ENCODE results near the gene ITIH5.
A peak's percentile ranks its signal among the peaks of the same experiment; 100 is the strongest.
"Not testable (repeated sequence)": the region's sequence is repeated elsewhere in the genome, so short reads cannot be mapped to it uniquely, and the experiment has no call there.

The ITIH5 gene

DNA sequence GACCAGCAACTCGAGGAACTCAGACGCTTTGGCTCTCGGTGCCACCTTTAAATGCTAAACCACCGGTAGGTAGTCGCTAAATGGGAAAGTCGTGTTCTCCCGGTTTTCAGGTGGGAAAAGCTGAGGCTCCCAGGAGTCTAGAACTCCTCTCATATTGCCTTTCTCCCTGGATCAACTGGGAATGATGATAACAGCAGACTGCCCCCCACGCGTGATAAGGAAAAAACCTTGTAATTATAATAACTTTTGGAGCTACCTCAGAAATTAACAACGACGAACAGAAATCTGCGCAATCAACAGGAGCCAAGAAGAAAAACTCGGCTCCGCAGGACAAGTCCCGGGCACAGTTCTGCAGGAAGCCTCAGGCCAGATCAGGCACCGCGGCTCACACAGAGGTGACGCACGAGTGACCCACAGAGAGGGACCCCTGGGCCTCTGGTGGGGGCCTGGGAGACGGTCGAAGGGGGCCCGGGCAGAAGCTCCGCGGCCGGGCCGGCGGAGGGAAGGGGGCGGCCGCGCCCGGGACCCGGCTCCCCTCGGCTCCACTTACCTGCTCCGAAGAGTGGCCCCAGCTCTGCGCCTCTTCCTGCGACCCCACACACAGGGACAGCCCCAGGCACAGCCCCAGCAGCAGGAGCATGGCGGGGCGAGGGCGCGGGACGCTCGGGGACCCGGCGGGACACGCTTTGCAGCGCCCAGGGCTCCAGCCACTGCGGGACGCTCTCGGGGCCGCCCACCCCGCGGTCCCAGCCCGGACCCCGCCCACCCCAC, at the start of gene ITIH5:
Gene ITIH5, minus strand, starts transcription at position 714 of the 771 bp plus-strand sequence. Its CDS starts 74 bp downstream, at position 640.
- no peak for DNase-seq

DNA sequence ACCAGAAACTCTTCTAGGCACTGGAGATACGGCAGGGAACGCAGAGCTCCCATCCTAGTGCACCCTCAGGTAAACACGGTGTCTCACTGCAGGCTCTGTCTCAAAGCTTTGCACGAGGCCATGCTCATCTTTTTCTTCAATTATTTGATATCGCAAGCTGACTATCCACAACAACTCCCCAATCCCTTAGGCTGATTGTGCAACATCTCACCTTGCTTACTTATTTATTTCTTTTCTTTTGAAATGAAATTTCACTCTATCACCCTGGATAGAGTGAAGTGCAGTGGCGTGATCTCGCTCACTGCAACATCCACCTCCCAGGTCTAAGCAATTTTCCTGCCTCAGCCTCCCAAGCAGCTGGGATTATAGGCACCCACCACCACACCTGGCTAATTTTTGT, 48.7 kb upstream of the ITIH5 start:
- no peak for DNase-seq

DNA sequence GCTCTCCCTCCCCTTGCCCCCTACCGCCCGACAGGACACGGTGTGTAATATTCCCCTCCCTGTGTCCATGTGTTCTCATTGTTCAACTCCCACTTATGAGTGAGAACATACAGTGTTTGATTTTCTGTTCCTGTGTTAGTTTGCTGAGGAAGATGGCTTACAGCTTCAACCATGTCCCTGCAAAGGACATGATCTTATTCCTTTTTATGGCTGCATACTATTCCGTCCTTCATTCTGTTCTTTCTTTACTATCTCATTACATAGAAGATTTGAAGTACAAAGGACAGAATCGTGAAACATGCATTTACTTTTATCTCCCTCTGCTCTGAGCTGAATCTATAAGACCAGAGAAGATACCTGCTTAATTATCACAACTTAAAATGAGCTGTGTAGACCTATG, 44.3 kb upstream of the ITIH5 start:
- not testable (repeated sequence) for DNase-seq

DNA sequence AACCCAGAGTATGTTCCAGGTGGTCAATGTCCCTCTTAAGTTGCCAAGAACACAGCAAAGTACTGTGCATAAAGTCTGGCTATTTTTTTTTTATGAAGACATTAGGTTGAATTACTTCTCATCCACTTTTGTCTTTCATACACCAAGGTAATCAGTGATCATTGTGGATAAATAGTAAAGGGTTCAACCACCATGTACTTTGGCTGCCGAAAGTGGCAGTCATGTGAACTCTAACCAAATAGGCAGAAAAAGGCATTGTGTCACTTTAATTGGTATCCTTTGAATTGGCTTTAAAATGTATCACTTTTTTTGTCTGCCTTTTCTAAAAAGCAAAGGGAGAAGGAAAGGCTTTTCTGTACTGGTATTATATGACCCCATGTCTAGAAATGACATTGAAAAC, 43.7 kb upstream of the ITIH5 start:
- no peak for DNase-seq

DNA sequence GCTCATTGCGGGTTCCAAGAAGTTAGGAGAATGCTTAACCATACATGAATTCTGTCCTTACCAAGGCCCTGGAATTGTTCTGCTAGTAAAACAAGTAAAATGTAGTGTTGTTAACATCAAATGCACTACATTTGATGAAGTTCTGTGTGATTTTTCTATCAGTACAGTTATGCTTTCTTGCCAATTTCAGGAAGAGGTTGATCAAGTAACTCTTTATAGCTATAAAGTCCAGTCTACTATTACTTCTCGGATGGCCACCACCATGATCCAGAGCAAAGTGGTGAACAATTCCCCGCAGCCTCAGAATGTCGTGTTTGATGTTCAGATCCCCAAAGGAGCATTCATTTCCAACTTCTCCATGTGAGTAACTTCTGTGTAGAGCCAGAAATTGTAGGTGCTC, 42.1 kb upstream of the ITIH5 start:
- DNase-seq: no peak

DNA sequence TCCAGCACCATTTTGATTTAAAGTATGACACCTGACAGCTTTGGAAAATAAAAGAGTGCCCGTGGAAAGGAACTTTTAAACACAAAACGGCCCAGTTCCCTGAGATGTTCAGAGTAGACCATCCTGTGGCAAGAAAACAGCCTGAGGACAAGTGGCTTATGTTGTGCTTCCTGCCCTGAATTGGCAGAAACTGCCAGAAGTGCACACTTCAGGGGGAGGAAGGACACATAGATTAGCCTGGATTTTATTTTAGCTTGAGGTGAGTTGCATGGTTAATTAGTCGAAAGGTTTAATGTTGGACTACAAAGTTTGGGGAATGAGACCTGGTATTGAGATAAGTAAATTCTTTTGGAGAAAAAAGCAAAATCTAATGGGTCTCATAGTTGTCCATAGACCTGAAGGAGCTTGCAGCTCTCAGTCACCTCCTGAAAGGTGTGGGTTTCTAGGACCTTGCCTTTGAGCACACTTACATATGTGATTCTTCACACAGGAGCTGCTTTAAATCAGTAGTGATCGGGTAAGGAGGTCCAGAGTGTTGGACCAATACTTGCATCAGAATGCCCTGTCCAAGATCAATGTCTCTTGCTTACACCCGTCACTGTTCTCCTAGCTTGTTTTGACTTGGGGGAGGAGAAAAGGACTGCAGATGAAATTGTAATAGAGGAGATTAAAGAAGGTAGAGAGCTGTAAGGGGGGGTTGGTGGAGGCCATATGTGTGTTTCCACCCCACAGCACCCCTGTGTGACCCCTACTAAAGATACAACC, 41.3 kb upstream of the ITIH5 start:
- DNase-seq: no peak

DNA sequence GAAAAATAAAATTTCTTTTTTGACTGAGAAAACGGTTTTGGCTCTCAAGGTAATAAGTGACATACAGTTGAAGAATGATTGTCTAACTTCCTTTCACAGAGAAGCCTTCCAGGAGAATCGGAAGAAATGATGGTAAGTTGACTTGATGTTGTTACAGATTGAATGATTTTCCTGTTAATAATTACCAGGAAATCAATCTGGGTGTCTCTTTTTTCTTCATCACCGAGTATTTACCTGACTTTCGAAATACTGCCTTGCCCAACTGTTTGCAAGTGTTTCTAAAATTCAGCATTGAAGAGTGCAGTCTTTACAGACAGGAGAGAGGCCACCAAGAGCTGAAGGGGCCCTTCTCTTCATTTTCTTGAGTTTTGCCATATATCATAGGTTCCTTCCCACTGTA, 40.3 kb upstream of the ITIH5 start:
- no peak for DNase-seq

DNA sequence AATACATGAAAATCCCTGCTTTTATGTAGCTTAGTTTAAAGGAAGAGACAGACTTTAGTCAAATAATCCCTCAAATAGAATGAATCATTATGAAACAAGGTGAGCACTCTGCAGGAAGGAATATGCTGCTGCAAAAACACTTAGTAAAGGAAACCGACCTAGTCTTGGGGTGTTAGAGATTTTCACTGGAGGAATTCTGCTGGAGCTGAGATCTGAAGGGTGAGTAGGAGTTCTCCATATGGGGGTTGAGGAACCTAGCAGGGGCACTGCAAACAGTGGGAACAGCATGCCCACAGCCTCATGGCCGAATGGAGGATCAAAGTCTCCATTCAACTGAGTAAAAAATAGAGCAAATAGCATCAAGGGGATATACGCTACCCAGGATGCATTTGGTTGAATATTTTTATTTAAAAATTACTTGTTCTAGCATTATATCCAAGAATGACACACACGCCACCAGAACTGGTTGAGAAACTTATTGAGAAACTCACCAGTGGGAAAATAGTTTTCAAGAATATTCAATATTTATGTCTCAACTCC, 39.8 kb upstream of the ITIH5 start:
- DNase-seq: no peak

DNA sequence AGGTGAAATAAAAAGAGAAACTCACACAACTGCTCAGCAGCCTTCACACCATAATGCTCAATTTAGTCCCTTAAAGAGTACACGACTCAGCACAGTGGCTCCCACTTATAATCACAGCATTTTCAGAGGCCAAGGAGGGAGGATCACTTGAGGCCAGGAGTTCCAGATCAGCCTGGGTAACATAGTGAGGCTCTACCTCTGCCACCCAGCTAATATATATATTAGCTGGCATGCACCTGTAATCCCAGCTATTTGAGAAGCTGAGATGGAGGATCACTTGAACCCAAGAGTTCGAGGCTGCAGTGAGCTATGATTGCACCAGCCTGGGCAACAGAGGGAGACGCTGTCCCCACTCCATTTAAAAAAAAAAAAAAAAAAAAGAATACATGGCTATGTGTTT, 38.6 kb upstream of the ITIH5 start:
- DNase-seq: no peak

DNA sequence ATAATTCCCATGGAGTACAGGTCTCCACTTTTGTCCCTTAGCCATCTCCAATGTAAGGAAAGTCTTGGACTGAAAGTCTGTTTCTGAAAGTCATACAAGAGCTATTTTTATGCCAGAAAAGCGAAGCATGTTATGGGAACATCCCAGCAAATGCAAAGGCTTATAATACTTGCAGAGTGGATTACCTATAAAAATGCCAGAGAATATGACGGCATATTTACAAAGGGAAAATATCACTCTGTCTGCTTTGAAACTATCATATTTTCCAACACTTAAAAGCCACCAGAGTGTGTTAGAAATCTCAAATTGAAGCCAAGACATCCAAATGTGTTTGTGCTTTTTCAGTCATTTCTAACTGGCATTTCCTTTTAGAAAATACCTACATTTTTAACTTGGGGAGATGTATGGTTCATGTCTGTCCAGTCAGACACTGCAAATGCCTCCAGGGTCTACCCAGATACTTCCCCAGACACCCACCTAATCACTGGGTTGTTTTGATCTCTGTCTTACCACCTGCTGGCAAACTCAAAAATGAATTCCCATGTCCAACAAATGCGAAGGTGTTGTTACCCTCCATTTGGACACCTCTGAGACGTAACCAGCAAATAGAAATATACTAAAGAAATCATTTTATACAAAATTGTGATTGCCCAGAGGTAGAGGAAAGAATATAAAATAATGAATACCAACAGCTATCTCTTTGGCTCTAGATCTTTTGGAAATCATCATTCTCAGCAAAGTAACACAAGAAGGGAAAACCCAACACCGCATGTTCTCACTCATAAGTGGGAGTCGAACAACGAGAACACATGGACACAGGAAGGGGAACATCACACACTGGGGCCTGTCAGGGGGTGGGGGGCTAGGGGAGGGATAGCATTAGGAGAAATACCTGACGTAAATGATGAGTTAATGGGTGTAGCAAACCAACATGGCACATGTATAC, 37.6 kb upstream of the ITIH5 start:
- no peak for DNase-seq

DNA sequence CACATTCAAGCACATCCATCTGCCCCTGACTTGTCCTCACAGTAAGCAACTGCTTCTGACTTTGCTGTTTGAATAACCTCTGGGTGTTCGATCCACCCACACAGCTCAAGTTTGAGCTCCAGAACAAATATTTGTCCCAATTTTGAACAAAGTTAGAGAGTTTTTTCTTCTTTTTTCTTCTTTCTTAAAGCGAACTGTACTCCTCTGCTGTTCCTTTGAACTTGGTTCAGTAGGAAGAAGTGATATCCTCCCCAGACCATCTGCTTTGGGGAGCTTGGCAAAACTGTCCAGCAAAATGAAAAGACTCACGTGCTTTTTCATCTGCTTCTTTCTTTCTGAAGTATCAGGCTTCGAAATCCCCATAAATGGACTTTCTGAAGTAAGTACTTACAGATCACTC, 36.4 kb upstream of the ITIH5 start, which contains the start of gene ITIH2:
Gene ITIH2, plus strand, starts transcription at position 177 of the 400 bp plus-strand sequence. Its CDS starts 119 bp downstream, at position 296.
- no peak for DNase-seq

DNA sequence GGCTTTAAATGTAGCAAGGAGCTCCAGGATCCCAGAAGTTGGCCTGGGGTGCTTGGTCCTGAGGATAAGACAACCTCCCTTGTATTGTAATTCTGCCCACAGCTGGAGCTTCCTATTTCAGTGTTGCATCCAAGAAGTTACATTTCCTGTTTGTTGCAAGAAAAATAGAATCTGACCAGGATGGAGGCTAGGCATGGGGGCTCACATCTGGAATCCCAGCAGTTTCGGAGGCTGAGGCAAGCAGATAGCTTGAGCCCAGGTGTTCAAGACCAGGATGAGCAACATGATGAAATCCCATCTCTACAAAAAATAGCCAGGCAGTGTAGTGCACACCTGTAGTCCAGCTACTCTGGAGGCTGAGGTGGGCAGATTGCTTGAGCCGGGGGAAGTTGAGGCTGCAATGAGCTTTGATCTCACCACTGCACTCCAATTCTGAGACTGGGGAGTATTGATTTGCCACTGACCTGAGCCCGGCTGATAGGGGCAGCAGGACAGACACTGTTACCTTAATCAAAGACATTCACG, 35.6 kb upstream of the ITIH5 start:
- DNase-seq: no peak

DNA sequence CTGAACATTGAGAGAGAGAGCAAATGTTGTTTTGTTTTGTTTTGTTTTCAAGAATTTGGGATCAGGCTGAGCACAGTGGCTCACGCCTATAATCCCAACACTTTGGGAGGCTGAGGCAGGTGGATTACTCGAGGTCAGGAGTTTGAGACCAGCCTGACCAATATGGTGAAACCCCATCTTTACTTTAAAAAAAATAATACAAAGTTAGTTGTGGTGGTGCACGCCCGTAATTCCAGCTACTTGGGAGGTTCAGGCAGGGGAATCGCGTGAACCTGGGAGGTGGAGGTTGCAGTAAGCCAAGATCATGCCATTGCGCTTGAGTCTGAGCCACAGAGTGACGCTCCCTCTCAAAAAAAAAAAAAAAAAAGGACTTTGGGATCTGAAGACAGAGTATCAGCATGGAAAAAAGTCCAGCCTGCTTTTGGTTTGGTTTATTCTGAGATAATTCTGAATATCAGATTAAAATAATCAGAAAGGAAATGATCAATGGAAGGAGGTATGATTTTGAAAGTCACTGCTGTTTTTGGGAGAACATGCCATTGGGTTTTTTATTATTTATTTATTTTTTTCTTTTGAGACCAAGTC, 34.5 kb upstream of the ITIH5 start:
- no peak for DNase-seq

DNA sequence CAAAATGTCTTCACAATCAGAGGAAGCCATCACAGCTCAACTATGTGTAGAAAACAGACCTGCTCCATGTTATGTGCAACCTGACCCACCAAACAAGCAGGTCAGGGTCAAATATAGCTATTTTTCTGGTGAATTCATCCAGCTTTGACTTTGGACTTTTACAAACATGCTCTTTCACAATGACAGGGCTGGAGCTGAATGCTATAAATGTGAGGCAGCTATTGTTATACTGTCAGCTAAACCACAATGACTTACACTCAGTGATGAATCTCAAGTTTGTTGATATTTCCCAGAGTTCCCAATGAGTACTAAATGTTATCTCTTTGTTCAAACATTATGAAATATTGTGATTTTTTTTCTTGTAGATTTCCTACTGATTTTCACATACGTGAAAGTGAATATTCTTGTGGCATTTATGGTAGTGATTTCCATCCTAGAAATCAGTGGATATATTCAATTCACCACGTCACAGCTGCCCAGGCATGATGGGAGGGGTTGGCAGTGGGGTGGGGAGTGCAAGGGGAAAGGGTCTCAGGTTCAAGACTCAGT, 33.9 kb upstream of the ITIH5 start:
- no peak for DNase-seq

DNA sequence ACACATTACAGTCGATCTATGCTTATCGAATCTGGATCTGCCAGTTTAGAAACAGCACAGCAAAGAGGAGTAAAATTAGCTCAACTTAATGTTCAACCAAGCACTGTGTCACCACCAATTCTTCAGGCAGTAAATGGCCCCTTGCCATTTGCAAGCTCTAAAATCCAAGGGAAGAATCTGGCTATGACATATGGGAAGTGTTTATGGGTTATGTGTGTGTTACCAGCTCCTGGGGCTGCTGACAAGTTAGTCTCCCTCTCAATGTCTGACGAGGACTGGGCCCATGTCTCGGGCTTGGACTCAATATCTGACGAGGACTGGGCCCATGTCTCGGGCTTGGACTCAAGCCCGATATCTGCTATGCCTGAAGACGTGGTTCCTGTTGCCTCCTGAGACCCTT, 30.7 kb upstream of the ITIH5 start:
- no peak for DNase-seq

DNA sequence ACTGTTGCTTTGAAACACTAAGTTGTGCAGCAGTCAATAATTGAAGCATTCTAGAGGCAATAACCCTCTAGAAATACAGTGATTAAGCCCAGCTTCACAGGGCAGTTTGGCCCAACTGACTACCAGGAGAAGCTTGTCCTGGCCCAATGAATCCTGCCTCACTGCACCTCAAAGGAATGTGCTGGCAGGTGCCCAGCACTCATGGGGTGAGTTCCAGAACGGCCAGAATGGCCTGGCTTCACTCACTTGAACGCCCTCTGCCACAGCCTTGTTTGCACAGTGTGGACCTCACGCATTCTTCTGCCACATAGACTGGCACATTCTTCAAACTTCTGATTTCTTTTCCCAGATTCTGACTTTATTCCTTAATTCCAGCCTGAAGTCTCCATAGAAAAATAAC, 29.8 kb upstream of the ITIH5 start:
- peak in 7 of 56 donors; percentile 4 to 38 (median 5) for DNase-seq

DNA sequence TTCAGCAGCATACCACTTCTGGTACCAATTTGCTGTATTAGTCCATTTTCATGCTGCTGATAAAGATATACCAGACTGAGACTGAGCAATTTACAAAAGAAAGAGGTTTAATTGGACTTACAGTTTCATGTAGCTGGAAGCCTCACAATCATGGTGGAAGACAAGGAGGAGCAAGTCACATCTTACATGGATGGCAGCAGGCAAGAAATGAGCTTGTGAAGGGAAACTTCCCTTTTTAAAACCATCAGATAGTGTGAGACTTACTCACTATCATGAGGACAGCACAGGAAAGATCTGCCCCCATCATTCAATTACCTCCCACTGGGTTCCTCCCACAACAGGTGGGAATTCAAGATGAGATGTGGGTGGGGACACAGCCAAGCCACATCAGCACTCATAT, 26.4 kb upstream of the ITIH5 start:
- DNase-seq: not testable (repeated sequence)

DNA sequence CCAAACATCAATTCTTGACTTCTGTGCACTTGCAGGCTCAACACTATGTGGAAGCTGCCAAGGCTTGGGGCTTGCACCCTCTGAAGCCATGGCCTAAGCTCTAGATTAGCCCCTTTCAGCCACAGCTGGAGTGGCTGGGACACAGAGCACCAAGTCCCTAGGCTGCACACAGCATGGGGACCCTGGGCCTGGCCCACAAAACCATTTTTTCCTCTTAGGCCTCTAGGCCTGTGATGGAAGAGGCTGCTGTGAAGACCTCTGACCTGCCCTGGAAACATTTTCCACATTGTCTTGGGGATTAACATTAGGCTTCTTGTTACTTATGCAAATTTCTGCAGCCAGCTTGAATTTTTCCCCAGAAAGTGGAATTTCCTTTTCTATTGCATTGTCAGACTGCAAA, 25.6 kb upstream of the ITIH5 start:
- DNase-seq: not testable (repeated sequence)

DNA sequence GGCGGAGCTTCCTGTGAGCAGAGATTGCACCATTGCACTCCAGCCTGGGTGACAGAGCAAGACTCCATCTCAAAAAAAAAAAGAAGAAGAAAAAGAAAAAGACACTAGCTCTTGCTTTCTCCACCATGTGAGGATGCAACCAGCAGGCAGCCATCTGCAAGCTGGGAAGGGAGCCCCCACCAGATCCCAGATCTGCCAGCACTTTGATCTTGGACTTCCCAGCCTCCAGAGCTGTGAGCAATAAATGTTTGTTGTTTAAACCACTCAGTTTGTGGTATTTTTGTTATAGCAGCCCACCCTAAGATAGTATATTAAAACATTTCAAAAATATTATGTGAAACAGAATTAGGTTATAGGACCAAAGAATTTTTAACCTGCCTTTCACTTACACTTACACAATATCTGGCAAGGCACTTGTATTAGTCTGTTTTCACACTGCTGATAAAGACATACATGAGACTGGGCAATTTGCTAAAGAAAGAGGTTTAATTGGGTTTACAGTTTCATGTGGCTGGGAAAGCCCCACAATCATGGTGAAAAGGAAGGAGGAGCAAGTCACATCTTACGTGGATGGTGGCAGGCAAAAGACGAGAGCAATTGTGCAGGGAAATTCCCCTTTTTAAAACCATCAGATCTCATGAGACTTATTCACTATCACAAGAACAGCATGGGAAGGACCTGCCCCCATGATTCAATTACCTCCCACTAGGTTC, 24.3 kb upstream of the ITIH5 start:
- not testable (repeated sequence) for DNase-seq

DNA sequence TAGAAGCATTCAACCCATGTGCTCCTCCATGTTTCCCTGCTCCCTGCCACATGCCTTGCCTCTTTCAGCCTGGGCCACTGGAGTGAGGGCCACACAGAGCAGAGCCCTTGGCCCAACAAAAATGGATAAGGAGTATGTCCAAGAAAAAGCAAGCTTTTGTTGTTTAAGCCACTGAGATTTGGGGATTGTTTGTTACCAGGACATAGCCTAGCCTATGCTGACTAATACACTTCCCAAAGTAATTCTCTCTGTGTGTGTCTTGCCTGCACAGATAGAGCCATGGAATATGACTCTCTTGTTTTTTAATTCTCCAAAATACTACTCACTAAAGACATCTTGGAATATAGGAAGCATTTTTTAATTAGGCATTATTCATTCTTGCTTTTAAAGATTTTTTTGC, 22.8 kb upstream of the ITIH5 start:
- no peak for DNase-seq
